ENCODE data around the gene P3R3URF. TPM values are rescaled to one million over a fixed set of nuclear protein-coding genes. Genes with fewer than 3 reads are reported as not detected.

Gene P3R3URF
- total RNA-seq, 2 experiments from 2014 or later = not detected

DNA sequence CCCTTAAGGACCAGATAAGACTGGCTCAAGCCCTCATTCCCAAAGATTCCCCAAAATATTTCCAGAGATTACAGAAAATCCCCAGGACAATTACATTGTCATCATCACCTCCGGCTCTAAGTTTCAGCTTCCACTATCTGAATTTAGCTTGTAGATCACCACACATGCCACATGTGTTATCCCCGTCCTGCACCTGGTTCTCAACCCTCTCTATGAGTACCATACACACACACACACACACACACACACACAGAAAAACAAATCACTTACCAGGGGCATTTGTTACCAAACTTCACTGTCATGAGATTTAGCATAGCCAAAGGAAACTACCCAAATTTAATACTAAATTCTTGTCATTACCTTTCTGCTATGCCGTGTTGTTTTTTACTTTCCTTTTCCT lies 16.8 kb downstream of the P3R3URF start:
- Mint-ChIP-seq H3K27ac (no peak overlapping the region), H3K4me3 (no peak overlapping the region), H3K9me3 (no peaks in the 10 kb centered on the region), H3K4me1 (no peaks in the 10 kb centered on the region), H3K27me3 (peaks cover 5% of the 10 kb centered on the region), H3K36me3 (ENCODE audit: low read depth) (no peaks in the 10 kb centered on the region)
- no peak for DNase-seq
- POLR2A ChIA-PET = no interaction called here
- CTCF ChIA-PET = interaction anchor here (1.6 kb wide), 1 partner anchor 8 kb away, joined by 4 read pairs; no protein-coding TSS in a partner anchor

DNA sequence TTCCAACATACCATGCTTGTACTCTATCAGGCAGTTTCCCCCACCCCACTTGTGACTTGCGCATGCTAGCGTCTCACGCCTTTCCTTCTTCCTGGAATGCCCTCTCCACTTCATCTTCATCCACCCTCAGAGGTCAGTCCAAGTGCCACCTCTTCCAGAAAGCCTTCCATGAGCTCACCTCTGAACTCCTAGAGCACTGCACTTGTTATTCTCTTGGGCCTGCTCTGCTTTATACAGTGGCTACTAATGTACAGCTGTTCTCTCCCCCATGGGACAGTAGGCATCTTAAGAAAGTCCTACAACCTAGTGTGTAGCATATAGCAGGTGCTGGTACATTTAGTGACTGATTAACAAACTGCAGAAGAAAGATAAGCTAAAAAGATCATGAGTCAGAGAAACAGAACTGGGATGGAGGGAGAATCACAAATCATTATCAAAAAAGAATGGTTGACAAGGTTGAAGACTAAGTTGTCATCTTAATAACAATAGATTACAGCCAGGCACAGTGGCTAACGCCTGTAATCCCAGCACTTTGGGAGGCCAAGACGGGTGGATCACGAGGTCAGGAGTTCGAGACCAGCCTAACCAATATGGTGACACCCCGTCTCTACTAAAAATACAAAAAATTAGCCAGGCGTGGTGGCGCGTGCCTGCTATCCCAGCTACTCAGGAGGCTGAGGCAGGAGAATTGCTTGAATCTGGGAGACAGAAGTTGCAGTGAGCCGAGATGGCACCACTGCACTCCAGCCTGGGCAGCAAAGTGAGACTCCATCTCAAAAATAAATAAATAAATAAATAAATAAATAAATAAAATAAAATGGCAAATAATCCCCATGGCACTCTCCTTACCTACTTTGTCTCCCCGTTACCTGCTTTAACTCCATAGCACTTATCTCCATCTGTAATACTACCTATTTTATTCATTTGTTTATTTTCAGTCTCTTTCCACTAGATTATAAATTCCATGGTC lies 17.7 kb downstream of the P3R3URF start:
- Mint-ChIP-seq H3K36me3 (ENCODE audit: low read depth) (no peaks in the 10 kb centered on the region), H3K27ac (no peak overlapping the region), H3K4me3 (no peak overlapping the region), H3K4me1 (no peaks in the 10 kb centered on the region), H3K27me3 (peaks cover 5% of the 10 kb centered on the region), H3K9me3 (no peaks in the 10 kb centered on the region)
- POLR2A ChIA-PET = no interaction called here
- DNase-seq = no peak
- CTCF ChIA-PET = interaction anchor here (1.3 to 1.6 kb wide), 2 partner anchors 7 to 15 kb away, joined by 3 to 4 read pairs; no protein-coding TSS in a partner anchor

DNA sequence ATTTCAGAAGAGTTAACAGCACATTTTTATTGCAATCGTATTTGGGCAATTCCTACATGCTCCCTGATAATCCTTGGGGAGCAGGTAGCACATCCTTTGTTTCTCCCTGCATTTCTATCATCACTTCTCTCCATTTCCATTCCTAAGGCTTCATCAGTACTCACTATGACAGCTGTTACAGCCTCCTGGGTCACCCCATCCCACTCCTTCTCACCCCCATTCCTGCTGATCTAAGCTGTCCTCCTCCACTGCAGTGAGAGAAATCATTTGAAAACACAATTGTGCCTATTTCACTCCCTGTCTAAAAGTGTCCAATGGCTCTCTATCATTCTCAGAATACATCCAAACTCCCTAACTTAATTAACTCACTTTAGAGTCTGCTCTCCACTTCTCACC lies 18.4 kb downstream of the P3R3URF start:
- H3K27me3 Mint-ChIP-seq = peaks cover 5% of the 10 kb centered on the region
- no peaks in the 10 kb centered on the region for H3K4me1 Mint-ChIP-seq
- H3K36me3 Mint-ChIP-seq (ENCODE audit: low read depth) = no peaks in the 10 kb centered on the region
- no peak overlapping the region for H3K4me3 Mint-ChIP-seq
- DNase-seq = no peak
- ChIA-PET POLR2A (no interaction called here), CTCF (interaction anchor here (1.3 kb wide), 1 partner anchor 14 kb away, joined by 3 read pairs; no protein-coding TSS in a partner anchor)
- no peak overlapping the region for H3K27ac Mint-ChIP-seq
- H3K9me3 Mint-ChIP-seq = no peaks in the 10 kb centered on the region

DNA sequence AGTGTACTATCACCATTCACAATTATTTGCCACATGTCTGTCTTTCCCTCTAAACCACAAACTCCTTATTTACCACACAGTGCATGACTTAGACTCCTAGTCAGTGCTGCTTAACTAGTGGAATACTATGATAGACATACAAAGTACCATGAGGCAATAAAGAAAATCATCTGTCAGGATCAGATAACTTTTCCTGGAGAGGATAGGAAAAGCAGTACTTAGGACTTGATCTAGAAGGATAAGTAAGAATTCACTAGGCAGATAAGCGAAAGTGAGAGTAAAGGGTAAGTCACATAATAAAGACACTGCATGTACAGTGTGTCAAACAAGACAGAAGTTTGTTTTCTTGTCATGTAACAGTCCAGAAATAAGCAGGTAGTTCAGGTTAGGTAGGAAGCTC lies 22.6 kb downstream of the P3R3URF start:
- Mint-ChIP-seq H3K27me3 (no peaks in the 10 kb centered on the region), H3K9me3 (no peaks in the 10 kb centered on the region), H3K4me1 (no peaks in the 10 kb centered on the region), H3K4me3 (no peak overlapping the region), H3K27ac (no peak overlapping the region), H3K36me3 (ENCODE audit: low read depth) (no peaks in the 10 kb centered on the region)
- CTCF ChIA-PET = no interaction called here
- POLR2A ChIA-PET = no interaction called here
- no peak for DNase-seq

- ChIA-PET POLR2A (no interaction called here), CTCF (no interaction called here)
- Mint-ChIP-seq H3K36me3 (ENCODE audit: low read depth) (no peaks in the 10 kb centered on the region), H3K9me3 (no peaks in the 10 kb centered on the region), H3K27me3 (no peaks in the 10 kb centered on the region), H3K27ac (no peak overlapping the region), H3K4me1 (no peaks in the 10 kb centered on the region), H3K4me3 (no peak overlapping the region)
- no peak for DNase-seq
Observed at GRCh38 chr1:46153228-46153627, 23.1 kb downstream of the P3R3URF start.

DNA sequence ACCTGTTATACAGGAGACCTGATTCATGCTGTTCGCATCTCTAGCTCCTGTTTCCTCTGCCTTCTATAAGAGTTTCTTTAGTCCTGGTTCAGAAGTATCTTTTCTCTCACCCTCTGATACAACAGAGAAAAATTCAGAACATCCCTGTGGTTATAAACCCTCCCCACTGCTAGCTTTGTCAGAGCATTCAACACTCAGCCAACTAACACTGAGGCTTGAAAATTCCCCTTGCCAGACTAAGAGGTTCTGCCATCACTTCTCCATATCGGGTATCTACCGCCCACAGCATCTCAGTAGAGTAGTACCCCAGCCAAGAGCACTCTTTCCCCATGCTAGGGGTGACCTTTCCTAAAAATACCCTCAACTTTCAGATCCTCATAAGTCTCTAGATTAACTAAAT lies 24.3 kb downstream of the P3R3URF start:
- H3K27me3 Mint-ChIP-seq = no peaks in the 10 kb centered on the region
- H3K36me3 Mint-ChIP-seq (ENCODE audit: low read depth) = no peaks in the 10 kb centered on the region
- no peaks in the 10 kb centered on the region for H3K4me1 Mint-ChIP-seq
- H3K9me3 Mint-ChIP-seq = no peaks in the 10 kb centered on the region
- CTCF ChIA-PET = interaction anchor here (1.2 kb wide), 1 partner anchor 8 kb away, joined by 4 read pairs; no protein-coding TSS in a partner anchor
- no peak for DNase-seq
- POLR2A ChIA-PET = no interaction called here
- no peak overlapping the region for H3K4me3 Mint-ChIP-seq
- no peak overlapping the region for H3K27ac Mint-ChIP-seq

DNA sequence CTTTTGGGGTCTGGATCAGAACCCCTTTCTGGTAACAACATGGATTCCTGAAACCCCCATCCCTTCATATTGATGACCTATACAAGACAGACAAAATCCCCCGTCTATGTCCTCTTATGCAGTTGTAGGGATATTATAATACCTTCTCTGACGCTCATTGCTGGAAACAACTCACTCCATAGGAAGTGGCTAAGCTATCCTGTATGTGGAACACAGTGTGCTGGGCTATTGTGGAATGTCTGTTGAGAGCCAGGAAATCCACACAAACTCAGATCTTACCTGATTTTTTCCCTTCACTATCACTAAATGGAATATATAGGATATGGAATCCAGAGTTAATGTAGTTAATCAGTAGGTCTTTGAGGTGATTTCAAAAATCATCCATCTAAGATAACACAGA lies 26.2 kb downstream of the P3R3URF start:
- ChIA-PET POLR2A (no interaction called here), CTCF (no interaction called here)
- Mint-ChIP-seq H3K27ac (no peak overlapping the region), H3K36me3 (ENCODE audit: low read depth) (no peaks in the 10 kb centered on the region), H3K4me1 (no peaks in the 10 kb centered on the region), H3K27me3 (no peaks in the 10 kb centered on the region), H3K4me3 (no peak overlapping the region), H3K9me3 (no peaks in the 10 kb centered on the region)
- no peak for DNase-seq

DNA sequence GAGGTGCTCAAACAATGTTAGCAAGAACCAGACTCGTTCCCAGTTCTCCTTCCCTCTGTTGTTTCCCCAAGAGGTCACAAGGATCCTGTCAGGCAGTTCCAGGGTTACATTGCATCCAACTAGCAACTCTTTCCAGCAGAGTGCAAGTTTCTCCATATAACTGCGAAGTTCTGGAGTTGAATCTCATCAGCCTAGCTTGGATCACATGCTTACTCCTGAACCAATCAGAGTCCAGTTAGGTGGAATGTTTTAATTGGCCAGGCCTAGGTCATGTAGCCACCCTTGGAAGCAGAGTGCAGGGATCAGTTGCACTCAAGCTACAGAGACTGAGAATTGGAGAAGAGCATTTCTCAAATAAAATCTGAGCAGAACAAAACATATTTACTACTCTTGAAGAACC lies 28.0 kb downstream of the P3R3URF start:
- Mint-ChIP-seq H3K27ac (no peak overlapping the region), H3K4me3 (no peak overlapping the region), H3K9me3 (no peaks in the 10 kb centered on the region), H3K27me3 (no peaks in the 10 kb centered on the region), H3K4me1 (no peaks in the 10 kb centered on the region), H3K36me3 (ENCODE audit: low read depth) (no peaks in the 10 kb centered on the region)
- no peak for DNase-seq
- ChIA-PET CTCF (interaction anchor here (0.6 to 1.4 kb wide), 4 partner anchors 9 to 93 kb away, joined by 3 to 7 read pairs (median 4); partner anchors contain the start of gene PIK3R3), POLR2A (no interaction called here)

DNA sequence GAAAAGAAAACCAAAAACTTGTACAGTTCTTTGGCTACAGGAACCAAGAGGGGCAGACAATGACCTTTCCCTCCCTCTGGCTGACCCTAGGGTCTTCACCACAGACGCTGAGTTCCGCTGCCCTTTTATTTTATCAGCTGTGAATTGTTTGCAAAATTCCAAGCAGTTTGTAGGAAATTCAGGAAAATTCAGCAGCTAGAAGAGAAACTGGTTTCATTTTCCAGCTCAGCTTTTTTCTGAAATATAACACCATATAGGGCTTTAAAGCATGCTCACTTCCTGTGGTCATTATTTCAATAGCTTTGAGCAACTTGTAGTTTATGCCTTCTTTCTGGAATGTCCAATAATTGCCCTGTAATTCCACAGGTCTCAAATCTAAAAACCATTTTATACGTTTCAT lies 38.4 kb downstream of the P3R3URF start:
- no peak overlapping the region for H3K27ac Mint-ChIP-seq
- no peaks in the 10 kb centered on the region for H3K9me3 Mint-ChIP-seq
- ChIA-PET CTCF (interaction anchor here (0.6 to 1.1 kb wide), 2 partner anchors 18 to 53 kb away, joined by 3 read pairs; no protein-coding TSS in a partner anchor), POLR2A (no interaction called here)
- no peak for DNase-seq
- H3K36me3 Mint-ChIP-seq (ENCODE audit: low read depth) = no peaks in the 10 kb centered on the region
- H3K4me3 Mint-ChIP-seq = no peak overlapping the region
- H3K27me3 Mint-ChIP-seq = peaks cover 41% of the 10 kb centered on the region
- H3K4me1 Mint-ChIP-seq = peaks cover 9% of the 10 kb centered on the region

GRCh38 chr1:46136711-46137110 lies 39.6 kb downstream of the P3R3URF start:
- no peak overlapping the region for H3K27ac Mint-ChIP-seq
- CTCF ChIA-PET = interaction anchor here (0.6 kb wide), 1 partner anchor 11 kb away, joined by 4 read pairs; no protein-coding TSS in a partner anchor
- no peak for DNase-seq
- no peaks in the 10 kb centered on the region for H3K9me3 Mint-ChIP-seq
- no peak overlapping the region for H3K4me3 Mint-ChIP-seq
- peaks cover 15% of the 10 kb centered on the region for H3K4me1 Mint-ChIP-seq
- no peaks in the 10 kb centered on the region for H3K36me3 Mint-ChIP-seq (ENCODE audit: low read depth)
- H3K27me3 Mint-ChIP-seq = peaks cover 47% of the 10 kb centered on the region
- POLR2A ChIA-PET = no interaction called here

GRCh38 chr1:46134660-46135331 lies 41.5 kb downstream of the P3R3URF start:
- CTCF ChIA-PET = interaction anchor here (0.9 to 1.4 kb wide), 4 partner anchors 11 to 88 kb away, joined by 3 to 6 read pairs (median 4); no protein-coding TSS in a partner anchor
- no peak overlapping the region for H3K4me3 Mint-ChIP-seq
- no peaks in the 10 kb centered on the region for H3K36me3 Mint-ChIP-seq (ENCODE audit: low read depth)
- DNase-seq = no peak
- no peak overlapping the region for H3K27ac Mint-ChIP-seq
- POLR2A ChIA-PET = no interaction called here
- H3K27me3 Mint-ChIP-seq = peaks cover 59% of the 10 kb centered on the region
- no peaks in the 10 kb centered on the region for H3K9me3 Mint-ChIP-seq
- peaks cover 25% of the 10 kb centered on the region for H3K4me1 Mint-ChIP-seq

DNA sequence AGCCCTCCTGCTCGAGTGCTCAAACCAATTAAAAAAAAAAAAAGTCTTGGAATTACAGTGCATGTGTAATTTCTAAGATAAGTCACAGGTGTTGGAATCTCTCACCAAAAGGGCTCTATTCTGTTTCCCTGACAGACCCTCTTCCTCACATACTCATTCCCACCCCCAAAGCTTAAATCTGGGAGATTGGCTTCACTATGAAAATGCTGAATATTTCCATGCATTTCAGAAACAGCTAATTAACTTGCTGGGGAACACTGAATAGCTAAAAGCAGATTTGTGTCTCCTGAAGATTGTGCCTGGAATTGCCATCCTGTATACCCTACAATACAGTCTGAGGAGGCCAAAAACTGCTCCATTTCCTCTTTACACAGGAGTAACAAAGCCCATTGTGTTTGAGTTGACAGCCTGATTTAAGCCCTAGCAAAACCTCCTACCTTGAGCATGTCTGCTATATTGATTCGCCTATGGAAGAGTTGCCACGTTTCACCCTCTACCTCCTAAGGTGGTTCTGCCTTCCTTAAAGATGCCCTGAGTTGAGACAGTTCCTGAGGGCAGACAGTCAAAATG lies 42.4 kb downstream of the P3R3URF start:
- peaks cover 2% of the 10 kb centered on the region for H3K36me3 Mint-ChIP-seq (ENCODE audit: low read depth)
- peaks cover 25% of the 10 kb centered on the region for H3K4me1 Mint-ChIP-seq
- POLR2A ChIA-PET = no interaction called here
- peaks cover 63% of the 10 kb centered on the region for H3K27me3 Mint-ChIP-seq
- peak overlapping the region; percentile 15 for H3K27ac Mint-ChIP-seq
- H3K9me3 Mint-ChIP-seq = no peaks in the 10 kb centered on the region
- peak overlapping the region; percentile 87 for H3K4me3 Mint-ChIP-seq
- CTCF ChIA-PET = interaction anchor here (1.3 kb wide), 1 partner anchor 16 kb away, joined by 3 read pairs; no protein-coding TSS in a partner anchor
- no peak for DNase-seq
